ENCODE results near the gene EXOC4.

GRCh38 chr7:133386205-133386604 lies 133.3 kb downstream of the EXOC4 start:
- TF ChIP-seq PRDM10 (tag by site-specific recombination; IDR thresholded peaks at IDR 0.05): no peak
- no peak for TF ChIP-seq ATF2 (tag by site-specific recombination; IDR thresholded peaks at IDR 0.05; ENCODE audit: low read depth)
